OCI-LY7 (cell line): ENCODE measurements around the gene CLCF1. TPM values are rescaled to one million over a fixed set of nuclear protein-coding genes. Genes with fewer than 3 reads are reported as not detected.

Experiments used
- BruUV-seq: library from RNA; stranded (reverse); fragments of 400-500 nt; replicated peaks from 2 replicates; lab custom pipeline; 2021; lab: Mats Ljungman, UMichigan
- CTCF ChIA-PET: fragments of 300-600 bp; sonication (Branson Sonifier 250); formaldehyde crosslinking; loops from one replicate; lab custom pipeline; 2022; ENCODE audit warnings: antibody characterized with exemption; ENCODE audit not compliant: unreplicated experiment; lab: Charles Lee
- POLR2A ChIA-PET: fragments of 300-600 bp; sonication (Branson Sonifier 250); formaldehyde crosslinking; loops from one replicate; lab custom pipeline; 2022; ENCODE audit warnings: antibody characterized with exemption; lab: Charles Lee
- DNase-seq: peaks from one replicate; pipeline ENCODE4 v3.0.0-alpha.2; 2015; ENCODE audit warnings: low spot score
- H2AFZ ChIP-seq: fragments of 200-600 bp; sonication (generic), shearing (Covaris generic); 2 replicates; pipeline ENCODE4 v1.6.1; 2014; ENCODE audit warnings: mild to moderate bottlenecking, antibody characterized with exemption, low read length, moderate library complexity
- H3K27ac ChIP-seq: fragments of 200-600 bp; sonication (generic); 2 replicates; pipeline ENCODE4 v1.5.1; 2014; ENCODE audit warnings: mixed run types, low read depth, mild to moderate bottlenecking, moderate library complexity, low read length, inconsistent platforms; ENCODE audit not compliant: poor library complexity, severe bottlenecking
- H3K36me3 ChIP-seq: fragments of 200-600 bp; sonication (generic); 2 replicates; pipeline ENCODE4 v1.6.1; 2014; ENCODE audit warnings: mild to moderate bottlenecking, antibody characterized with exemption, low read length, moderate library complexity, mixed read lengths; ENCODE audit not compliant: insufficient read depth
- H3K4me1 ChIP-seq: fragments of 200-600 bp; sonication (generic); 2 replicates; pipeline ENCODE4 v1.5.1; 2014; ENCODE audit warnings: mild to moderate bottlenecking, low read length; ENCODE audit not compliant: insufficient read depth, poor library complexity, severe bottlenecking
- H3K4me2 ChIP-seq: fragments of 200-600 bp; sonication (generic); 2 replicates; pipeline ENCODE4 v1.6.1; 2014; ENCODE audit warnings: mild to moderate bottlenecking, low read length
- H3K4me3 ChIP-seq: fragments of 200-600 bp; sonication (generic); 2 replicates; pipeline ENCODE4 v1.5.1; 2014; ENCODE audit warnings: mild to moderate bottlenecking, low read depth, low read length; ENCODE audit not compliant: poor library complexity, severe bottlenecking
- H3K79me2 ChIP-seq: fragments of 200-600 bp; sonication (generic); 2 replicates; pipeline ENCODE4 v1.6.1; 2016; ENCODE audit warnings: low read depth, mild to moderate bottlenecking, low read length, moderate library complexity, mixed read lengths; ENCODE audit not compliant: insufficient read depth
- H3K9me2 ChIP-seq: fragments of 200-600 bp; sonication (generic); 2 replicates; pipeline ENCODE4 v1.6.1; 2016; ENCODE audit warnings: mild to moderate bottlenecking, low read length, mixed read lengths; ENCODE audit not compliant: insufficient read depth
- H3K9me3 ChIP-seq: fragments of 200-600 bp; sonication (generic); 2 replicates; pipeline ENCODE4 v1.6.1; 2014; ENCODE audit warnings: mild to moderate bottlenecking, mixed run types, low read length, mixed read lengths
- H4K20me1 ChIP-seq: fragments of 200-600 bp; sonication (generic); 2 replicates; pipeline ENCODE4 v1.6.1; 2014; ENCODE audit warnings: mild to moderate bottlenecking, antibody characterized with exemption, low read length, moderate library complexity, mixed read lengths; ENCODE audit not compliant: insufficient read depth
- EZH2phosphoT487 ChIP-seq: fragments of 200-600 bp; sonication (generic); IDR thresholded peaks from 2 replicates; pipeline ENCODE4 v1.6.1; 2018; ENCODE audit warnings: low read depth, borderline replicate concordance, mild to moderate bottlenecking, mixed run types, antibody characterized with exemption, low read length, moderate library complexity, mixed read lengths
- intact Hi-C: fragments of 100-400 bp; cut with micrococcal nuclease; formaldehyde crosslinking; loops from one replicate; pipeline ENCODE4 v1.10.0; 2022; ENCODE audit not compliant: unreplicated experiment
- total RNA-seq, 2 experiments: library from RNA; depleted of rRNA in 1 of 2; stranded (reverse); fragments of >200 nt in 1 of 2; shearing (Covaris generic) in 1 of 2; gene quantifications; 2 replicates each; pipeline ENCODE4 v1.2.3, GENCODE V29; 2014 to 2022
- TF ChIP-seq, protein P1 (sequence below): fragments of 200-600 bp; sonication (generic); conservative IDR thresholded peaks from 2 replicates; pipeline ENCODE4 v1.5.1; 2014; ENCODE audit warnings: mild to moderate bottlenecking, antibody characterized with exemption, low read length, moderate library complexity, mixed read lengths

The CLCF1 gene
- total RNA-seq, 2 experiments from 2014 or later, result 0.34 to 0.35 TPM

DNA sequence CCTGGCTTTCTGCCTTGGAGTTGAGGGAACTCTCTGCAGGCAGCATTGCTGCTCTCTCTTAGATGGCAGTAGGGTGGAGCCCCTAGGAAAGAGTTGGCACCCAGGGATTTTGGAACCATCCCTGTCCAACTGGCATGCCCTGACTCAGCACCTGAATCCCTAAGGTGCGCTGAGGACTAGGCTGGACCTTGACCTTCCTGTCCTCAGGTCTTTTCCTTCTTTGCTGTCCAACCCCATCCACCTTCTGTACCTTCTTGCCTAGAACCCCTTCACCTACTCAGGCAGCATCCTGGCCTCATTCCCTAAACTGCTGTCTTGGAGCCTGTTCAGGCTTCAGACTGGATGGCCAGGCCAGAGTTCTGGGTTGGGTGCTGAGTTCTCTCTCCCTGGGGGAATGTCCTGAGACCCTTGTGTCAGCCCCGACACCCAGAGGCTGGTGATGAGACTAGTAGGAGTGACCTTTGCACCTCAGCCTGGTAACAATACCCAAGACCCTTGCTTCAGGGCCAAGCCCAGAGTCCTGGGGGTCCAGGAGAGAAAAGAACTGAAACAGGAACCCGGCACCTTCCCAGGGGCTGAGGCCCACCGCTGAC lies 17.5 kb downstream of the CLCF1 start:
- DNase-seq, result no peak
- no TSS peak for BruUV-seq
- Histone ChIP-seq H3K4me3 (peak overlapping the region; percentile 70), H3K79me2 (peaks cover 11% of the 10 kb centered on the region; the same call in 1 of the 2 replicates), H3K4me1 (peaks cover 55% of the 10 kb centered on the region), H3K4me2 (peak overlapping the region; percentile 96), H3K36me3 (peaks cover 8% of the 10 kb centered on the region; the same call in 1 of the 2 replicates), H2AFZ (no peak overlapping the region), H3K27ac (peak overlapping the region; percentile 93), H3K9me2 (no peaks in the 10 kb centered on the region), H3K9me3 (no peaks in the 10 kb centered on the region), H4K20me1 (no peaks in the 10 kb centered on the region)
- intact Hi-C loops, result loop anchor here (10.0 kb wide), 1 partner anchor 229 kb away; the partner anchor contains the start of gene GSTP1
- no peak for TF ChIP-seq EZH2phosphoT487
- TF ChIP-seq, protein P1, sequence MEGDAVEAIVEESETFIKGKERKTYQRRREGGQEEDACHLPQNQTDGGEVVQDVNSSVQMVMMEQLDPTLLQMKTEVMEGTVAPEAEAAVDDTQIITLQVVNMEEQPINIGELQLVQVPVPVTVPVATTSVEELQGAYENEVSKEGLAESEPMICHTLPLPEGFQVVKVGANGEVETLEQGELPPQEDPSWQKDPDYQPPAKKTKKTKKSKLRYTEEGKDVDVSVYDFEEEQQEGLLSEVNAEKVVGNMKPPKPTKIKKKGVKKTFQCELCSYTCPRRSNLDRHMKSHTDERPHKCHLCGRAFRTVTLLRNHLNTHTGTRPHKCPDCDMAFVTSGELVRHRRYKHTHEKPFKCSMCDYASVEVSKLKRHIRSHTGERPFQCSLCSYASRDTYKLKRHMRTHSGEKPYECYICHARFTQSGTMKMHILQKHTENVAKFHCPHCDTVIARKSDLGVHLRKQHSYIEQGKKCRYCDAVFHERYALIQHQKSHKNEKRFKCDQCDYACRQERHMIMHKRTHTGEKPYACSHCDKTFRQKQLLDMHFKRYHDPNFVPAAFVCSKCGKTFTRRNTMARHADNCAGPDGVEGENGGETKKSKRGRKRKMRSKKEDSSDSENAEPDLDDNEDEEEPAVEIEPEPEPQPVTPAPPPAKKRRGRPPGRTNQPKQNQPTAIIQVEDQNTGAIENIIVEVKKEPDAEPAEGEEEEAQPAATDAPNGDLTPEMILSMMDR, result no peak
- POLR2A ChIA-PET, result interaction anchor here (0.6 to 9.3 kb wide), 10 partner anchors 24 to 887 kb away, joined by 3 to 106 read pairs (median 4); partner anchors contain the start of genes DPP3, PPP1CA and RAD9A
- CTCF ChIA-PET, result interaction anchor here (0.6 to 7.3 kb wide), 8 partner anchors 10 to 275 kb away, joined by 3 to 136 read pairs (median 6); partner anchors contain the start of gene CLCF1

- no peak for DNase-seq
- TF ChIP-seq, protein P1, result no peak
- TF ChIP-seq EZH2phosphoT487, result no peak
- ChIA-PET POLR2A (interaction anchor here (0.6 to 9.3 kb wide), 12 partner anchors 24 to 886 kb away, joined by 3 to 106 read pairs (median 3); partner anchors contain the start of genes DPP3, PPP1CA and RAD9A), CTCF (interaction anchor here (0.6 to 7.3 kb wide), 5 partner anchors 10 to 274 kb away, joined by 3 to 136 read pairs (median 6); no protein-coding TSS in a partner anchor)
- intact Hi-C loops, result loop anchor here (10.0 kb wide), 1 partner anchor 230 kb away; the partner anchor contains the start of gene GSTP1
- Histone ChIP-seq H2AFZ (no peak overlapping the region), H4K20me1 (no peaks in the 10 kb centered on the region), H3K9me3 (no peaks in the 10 kb centered on the region), H3K9me2 (no peaks in the 10 kb centered on the region), H3K36me3 (peaks cover 9% of the 10 kb centered on the region; the same call in 1 of the 2 replicates), H3K4me1 (peaks cover 62% of the 10 kb centered on the region), H3K4me3 (peak overlapping the region; percentile 70), H3K79me2 (peaks cover 11% of the 10 kb centered on the region; the same call in 1 of the 2 replicates), H3K4me2 (peak overlapping the region; percentile 96), H3K27ac (peak overlapping the region; percentile 93)
- no TSS peak for BruUV-seq
Observed at GRCh38 chr11:67355023-67355793, 18.2 kb downstream of the CLCF1 start.
